C4-2B (cell line): Measurements from ENCODE around the gene PLCL2.

Experiments used
- ZFX ChIP-seq: fragments of 450-650 bp; IDR thresholded peaks from 2 replicates; pipeline ENCODE4 v1.6.1; 2017
- TF ChIP-seq, protein P1 (sequence below): fragments of 450-650 bp; conservative IDR thresholded peaks from 2 replicates; pipeline ENCODE4 v1.5.1; 2017; ENCODE audit warnings: mild to moderate bottlenecking

DNA sequence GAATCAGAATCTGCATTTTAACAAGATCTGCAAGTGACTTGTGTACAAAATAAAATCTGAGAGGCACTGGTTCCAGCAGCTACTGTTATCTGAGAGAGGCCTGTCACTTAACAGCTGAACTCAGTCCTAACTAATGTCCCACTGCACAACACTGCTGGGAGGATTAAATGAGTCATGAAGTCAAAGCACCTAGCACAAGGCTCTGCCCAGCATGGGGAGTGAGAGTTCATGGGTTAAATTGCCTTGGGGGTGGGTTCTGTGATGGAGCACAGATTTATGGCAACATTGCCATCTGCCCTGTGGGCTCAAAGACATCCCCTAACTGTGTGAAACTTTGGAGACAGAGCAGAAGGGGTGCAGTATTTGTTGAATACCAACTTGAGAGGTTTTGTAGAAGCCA is 250.9 kb downstream of the PLCL2 start:
- TF ChIP-seq, protein P1, sequence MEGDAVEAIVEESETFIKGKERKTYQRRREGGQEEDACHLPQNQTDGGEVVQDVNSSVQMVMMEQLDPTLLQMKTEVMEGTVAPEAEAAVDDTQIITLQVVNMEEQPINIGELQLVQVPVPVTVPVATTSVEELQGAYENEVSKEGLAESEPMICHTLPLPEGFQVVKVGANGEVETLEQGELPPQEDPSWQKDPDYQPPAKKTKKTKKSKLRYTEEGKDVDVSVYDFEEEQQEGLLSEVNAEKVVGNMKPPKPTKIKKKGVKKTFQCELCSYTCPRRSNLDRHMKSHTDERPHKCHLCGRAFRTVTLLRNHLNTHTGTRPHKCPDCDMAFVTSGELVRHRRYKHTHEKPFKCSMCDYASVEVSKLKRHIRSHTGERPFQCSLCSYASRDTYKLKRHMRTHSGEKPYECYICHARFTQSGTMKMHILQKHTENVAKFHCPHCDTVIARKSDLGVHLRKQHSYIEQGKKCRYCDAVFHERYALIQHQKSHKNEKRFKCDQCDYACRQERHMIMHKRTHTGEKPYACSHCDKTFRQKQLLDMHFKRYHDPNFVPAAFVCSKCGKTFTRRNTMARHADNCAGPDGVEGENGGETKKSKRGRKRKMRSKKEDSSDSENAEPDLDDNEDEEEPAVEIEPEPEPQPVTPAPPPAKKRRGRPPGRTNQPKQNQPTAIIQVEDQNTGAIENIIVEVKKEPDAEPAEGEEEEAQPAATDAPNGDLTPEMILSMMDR, result no peak
- no peak for TF ChIP-seq ZFX
